LNCAP (cell line): Measurements from ENCODE around the gene RRP1.

Experiments used
- TF ChIP-seq, protein P1 (sequence below): fragments of 450-650 bp; IDR thresholded peaks from 2 replicates; pipeline ENCODE4 v1.5.1; 2017; ENCODE audit warnings: mild to moderate bottlenecking

The RRP1 gene

DNA sequence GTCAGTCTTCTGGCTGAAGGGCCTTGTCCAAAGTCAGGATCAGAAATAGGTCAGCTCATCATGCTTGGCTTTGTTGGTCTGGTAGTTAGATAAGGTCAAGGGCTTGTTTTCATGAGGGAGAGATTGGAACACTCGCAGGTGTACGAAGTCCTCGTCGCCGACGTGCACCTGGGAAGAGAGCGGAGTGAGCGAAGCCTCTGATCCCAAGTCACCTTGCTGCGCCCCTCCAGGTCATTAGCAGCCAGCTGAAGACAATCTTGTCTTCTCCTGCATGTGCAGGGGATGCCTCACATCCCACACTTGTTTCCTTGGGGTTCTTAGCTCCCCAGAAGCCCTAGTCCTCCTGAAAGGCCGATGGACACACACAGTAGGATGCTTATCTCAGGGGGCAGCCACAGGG is 15.2 kb upstream of the RRP1 start:
- TF ChIP-seq, protein P1, sequence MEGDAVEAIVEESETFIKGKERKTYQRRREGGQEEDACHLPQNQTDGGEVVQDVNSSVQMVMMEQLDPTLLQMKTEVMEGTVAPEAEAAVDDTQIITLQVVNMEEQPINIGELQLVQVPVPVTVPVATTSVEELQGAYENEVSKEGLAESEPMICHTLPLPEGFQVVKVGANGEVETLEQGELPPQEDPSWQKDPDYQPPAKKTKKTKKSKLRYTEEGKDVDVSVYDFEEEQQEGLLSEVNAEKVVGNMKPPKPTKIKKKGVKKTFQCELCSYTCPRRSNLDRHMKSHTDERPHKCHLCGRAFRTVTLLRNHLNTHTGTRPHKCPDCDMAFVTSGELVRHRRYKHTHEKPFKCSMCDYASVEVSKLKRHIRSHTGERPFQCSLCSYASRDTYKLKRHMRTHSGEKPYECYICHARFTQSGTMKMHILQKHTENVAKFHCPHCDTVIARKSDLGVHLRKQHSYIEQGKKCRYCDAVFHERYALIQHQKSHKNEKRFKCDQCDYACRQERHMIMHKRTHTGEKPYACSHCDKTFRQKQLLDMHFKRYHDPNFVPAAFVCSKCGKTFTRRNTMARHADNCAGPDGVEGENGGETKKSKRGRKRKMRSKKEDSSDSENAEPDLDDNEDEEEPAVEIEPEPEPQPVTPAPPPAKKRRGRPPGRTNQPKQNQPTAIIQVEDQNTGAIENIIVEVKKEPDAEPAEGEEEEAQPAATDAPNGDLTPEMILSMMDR: no peak

DNA sequence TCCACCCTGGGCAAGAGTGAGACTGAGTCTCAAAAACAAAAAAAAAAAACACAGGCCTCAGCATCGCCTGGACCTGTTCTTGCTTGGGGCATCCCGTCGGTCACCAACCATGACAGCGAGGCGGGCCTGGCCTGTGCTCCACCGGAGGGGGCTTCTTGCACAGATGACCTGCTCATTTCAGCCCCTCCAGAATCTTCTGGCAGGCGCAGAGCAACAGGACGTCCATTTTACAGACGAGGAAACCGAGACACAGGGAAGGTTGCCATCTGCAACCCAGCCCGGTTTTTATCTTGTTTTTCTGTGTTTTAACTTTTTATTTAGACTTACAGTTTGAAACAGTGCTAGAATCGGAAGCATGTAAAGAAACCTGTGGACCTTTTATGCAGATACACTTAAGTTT is 14.2 kb upstream of the RRP1 start:
- TF ChIP-seq, protein P1: no peak

DNA sequence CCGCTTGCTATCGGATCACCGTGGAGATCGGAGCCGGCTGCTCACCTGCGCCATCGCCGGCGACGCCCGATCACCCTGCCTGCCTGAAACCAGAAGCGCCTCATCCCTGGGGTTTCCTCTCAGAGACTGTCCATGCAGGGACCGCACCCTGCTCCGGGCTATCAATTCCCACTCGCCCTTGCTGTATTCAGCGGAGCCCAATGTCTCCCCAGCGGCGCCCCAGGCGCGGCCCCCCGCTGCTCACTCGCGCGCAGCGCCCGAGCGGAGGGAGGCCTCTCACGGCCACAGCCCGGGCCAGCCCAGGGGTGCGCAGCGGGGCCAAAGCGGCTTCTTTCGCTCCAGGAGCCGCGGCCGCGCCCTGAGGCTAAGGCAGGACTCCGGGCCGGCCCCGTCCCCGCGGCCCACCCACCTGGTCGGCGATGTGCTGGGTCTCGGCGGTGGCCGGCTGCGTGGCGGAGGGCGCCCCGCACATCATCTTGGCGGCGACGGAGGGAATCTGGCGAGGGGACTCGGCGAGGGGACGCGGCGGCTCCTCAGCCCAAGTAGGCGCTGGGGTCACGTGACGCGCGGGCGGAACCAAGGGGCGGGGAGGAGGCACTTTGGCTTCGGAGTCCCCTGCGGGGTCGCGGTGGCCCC is 13.5 kb upstream of the RRP1 start, which contains the start of gene CSTB:
Gene CSTB, minus strand, starts transcription at position 514 of the 636 bp plus-strand sequence. Its CDS starts 39 bp downstream, at position 475.
- TF ChIP-seq, protein P1: peak; percentile 21; the same call in 1 of the 2 replicates

DNA sequence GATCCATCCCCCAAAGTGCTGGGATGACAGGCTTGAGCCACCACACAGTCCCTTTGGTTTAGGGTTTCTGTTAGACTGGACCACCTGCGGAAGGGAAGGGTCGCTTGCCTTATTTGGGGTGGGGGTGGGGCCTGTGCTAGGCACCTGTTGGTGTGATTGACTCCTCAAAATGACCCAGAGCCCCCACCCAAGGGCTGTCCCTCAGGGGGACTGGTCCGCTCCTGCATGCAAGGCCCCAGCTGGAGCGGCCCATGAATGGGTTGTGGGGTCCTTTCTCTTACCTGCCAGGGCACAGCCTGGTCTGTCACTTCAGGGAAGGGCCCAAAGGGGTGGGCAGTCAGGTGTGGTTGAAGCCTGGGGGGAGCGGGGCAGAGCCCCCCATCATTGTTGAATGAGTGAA is 11.4 kb upstream of the RRP1 start:
- TF ChIP-seq, protein P1: no peak

DNA sequence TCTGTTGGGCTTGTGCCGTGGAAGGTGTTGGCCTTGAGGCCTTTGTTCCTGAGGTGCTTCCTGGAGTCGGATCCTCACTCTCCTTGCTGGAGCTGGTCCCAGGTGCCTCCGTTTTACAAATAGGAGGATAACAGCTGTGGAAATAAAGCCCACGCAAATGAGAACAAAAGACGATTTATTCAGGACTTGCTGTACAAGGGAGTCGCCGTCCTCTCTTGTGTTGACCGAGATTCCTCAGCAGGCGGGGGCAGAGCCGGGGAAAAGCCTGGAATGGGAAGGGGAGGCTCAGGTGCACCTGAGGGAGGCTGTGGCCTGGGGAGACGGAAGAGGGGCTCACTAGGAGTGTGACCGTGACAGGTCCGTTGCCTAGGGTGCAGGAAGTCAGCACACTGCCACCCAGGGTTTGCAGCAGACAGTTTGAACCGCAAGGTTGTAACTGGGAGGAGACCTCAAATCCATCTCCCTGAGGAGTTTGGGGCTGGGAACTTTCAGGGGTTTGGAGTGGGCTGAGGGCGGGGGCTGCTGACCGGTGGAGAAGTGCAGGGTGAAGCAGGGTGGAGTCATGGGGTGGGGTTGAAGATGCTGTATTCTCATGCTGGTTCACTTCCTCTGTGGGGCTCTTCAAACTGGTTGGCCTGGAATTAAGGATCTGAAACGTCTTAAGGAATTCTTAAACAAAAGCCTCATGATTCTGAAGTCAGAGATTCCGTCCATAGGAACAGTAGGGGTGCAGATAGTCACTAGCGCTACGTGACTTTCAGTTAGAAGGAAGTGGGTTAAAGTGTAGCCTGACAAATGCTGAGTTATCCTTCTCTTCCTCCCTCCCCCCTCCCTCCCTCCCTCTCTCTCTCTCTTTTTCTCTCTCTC is 10.7 kb upstream of the RRP1 start:
- TF ChIP-seq, protein P1: no peak

DNA sequence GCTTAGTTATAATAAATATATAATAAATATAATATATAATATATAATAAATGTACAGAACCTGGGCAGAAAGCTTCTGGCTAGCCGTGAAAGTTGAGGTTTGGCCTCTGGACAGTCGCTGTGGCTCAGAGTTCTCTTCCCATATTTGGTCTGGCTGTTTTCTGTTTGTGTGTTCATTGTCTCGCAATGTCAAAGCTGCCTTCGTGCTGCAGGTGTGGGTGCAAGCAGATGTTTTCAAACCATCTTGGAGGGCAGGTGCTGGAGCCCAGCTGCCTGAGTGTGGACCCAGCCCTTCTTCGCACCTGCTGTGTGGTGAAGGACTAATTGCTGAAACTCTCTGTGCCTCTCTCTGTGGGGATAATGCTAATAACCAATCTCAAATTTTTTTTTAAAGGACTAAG is 9.7 kb upstream of the RRP1 start:
- TF ChIP-seq, protein P1: no peak

DNA sequence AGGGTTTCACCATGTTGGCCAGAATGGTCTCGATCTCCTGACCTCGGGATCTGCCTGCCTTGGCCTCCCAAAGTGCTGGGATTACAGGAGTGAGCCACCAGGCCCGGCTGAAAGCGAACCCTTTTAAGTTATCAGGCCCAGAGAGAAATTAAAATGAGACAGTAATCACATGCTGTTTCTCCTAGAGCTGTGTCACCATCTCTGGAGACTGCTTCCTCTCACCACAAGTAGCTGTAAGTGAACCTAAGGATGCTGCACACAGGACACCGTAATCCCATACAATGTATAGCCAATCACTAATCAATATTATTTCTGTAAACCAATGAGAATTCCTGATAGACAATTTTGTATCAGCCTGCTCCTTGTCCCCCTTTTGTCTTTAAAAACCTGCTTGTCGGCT is 7.5 kb upstream of the RRP1 start:
- TF ChIP-seq, protein P1: no peak
